ENCODE data around the gene NUMBL.
"Not testable (repeated sequence)": the region's sequence is repeated elsewhere in the genome, so short reads cannot be mapped to it uniquely, and the experiment has no call there.

DNA sequence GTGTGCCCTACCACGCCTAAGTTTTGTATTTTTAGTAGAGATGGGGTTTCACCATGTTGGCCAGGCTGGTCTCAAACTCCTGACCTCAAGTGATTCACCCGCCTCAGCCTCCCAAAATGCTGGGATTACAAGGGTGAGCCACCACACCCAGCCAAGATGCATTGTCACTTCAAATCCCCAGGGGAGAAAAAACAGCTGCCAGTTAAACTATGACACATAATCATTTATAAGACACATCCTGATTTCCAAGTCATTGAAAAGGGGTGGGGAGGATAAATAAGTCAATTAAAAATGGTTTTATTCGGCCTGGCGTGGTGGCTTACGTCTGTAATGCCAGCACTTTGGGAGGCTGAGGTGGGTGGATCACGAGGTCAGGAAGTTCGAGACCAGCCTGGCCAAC is 34.8 kb downstream of the NUMBL start:
- TF ChIP-seq, protein P1, sequence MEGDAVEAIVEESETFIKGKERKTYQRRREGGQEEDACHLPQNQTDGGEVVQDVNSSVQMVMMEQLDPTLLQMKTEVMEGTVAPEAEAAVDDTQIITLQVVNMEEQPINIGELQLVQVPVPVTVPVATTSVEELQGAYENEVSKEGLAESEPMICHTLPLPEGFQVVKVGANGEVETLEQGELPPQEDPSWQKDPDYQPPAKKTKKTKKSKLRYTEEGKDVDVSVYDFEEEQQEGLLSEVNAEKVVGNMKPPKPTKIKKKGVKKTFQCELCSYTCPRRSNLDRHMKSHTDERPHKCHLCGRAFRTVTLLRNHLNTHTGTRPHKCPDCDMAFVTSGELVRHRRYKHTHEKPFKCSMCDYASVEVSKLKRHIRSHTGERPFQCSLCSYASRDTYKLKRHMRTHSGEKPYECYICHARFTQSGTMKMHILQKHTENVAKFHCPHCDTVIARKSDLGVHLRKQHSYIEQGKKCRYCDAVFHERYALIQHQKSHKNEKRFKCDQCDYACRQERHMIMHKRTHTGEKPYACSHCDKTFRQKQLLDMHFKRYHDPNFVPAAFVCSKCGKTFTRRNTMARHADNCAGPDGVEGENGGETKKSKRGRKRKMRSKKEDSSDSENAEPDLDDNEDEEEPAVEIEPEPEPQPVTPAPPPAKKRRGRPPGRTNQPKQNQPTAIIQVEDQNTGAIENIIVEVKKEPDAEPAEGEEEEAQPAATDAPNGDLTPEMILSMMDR (IDR thresholded peaks at IDR 0.05) = not testable (repeated sequence)
- TF ChIP-seq POLR2A (IDR thresholded peaks at IDR 0.05) = not testable (repeated sequence)
